GM12892 (cell line): ENCODE measurements around the gene HLF.

Source experiments
- POLR2A ChIP-seq: IDR thresholded peaks from 2 replicates; pipeline ENCODE4 v1.6.1; 2011; ENCODE audit warnings: low read depth, low read length, control low read depth
- TAF1 ChIP-seq: IDR thresholded peaks from 2 replicates; pipeline ENCODE4 v1.6.1; 2011; ENCODE audit warnings: low read depth, mild to moderate bottlenecking, control low read depth, low read length, borderline replicate concordance

DNA sequence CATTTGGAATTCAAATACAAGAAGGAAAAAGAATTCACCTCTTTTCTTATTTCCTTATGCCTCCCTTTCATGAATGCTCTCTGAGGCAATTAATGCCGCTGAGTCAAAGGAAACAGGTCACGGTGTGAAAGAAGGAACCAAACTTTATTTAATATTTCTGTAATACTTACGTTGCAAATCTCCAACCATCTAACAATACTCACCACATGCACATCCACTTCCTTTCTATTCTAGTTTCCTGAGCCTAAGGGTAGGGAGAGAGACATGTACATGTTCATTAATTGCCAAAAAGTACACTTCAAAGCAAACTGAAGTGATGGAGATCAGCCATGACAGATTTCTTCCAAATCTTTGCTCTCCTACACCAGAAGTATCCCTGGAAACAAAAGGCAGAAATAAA, 47.9 kb upstream of the HLF start:
- TF ChIP-seq POLR2A (no peak), TAF1 (no peak)
